B cell (primary cell): ENCODE results near the gene RABGAP1L.

ENCODE experiments used
- CTCF ChIP-seq: fragments of 200-600 bp; IDR thresholded peaks from one replicate; pipeline ENCODE4 v1.8.0; 2022; ENCODE audit warnings: antibody characterized with exemption, mild to moderate bottlenecking
- EZH2 ChIP-seq: IDR thresholded peaks from 2 replicates; pipeline ENCODE4 v1.6.1; 2012; ENCODE audit warnings: borderline replicate concordance, low read depth, mild to moderate bottlenecking, moderate library complexity, low read length; ENCODE audit not compliant: insufficient read depth, poor library complexity, severe bottlenecking

DNA sequence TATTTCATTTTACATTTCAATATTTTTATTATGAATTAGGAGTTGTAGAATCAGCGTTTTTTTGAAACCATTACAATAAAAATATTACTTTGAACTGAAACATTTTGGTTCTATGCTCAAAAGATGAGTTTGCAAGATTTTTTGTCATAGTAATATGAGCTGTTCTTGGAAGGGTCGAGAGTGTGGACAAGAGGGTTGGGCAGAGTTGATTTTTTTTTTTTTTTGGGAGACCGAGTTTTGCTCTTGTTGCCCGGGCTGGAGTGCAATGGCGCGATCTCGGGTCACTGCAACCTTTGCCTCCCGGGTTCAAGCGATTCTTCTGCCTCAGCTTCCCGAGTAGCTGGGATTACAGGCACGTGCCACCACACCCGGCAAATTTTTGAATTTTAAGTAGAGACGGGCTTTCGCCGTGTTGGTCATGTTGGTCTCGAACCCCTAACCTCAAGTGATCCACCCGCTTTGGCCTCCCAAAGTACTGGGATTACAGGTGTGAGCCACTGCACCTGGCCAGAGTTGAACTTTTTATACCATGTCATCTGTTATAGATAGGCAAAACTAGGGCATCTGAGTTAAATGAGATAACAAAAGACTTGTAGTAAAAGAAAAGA, 843.7 kb downstream of the RABGAP1L start:
- no peak for TF ChIP-seq CTCF
- TF ChIP-seq EZH2: no peak
